HG03060 (cell line): ENCODE data around the gene TCP11.

Experiments used
- ATAC-seq: cut with Tn5 transposase; IDR thresholded peaks from one replicate; pipeline ENCODE4 v1.9.1; 2021; ENCODE audit warnings: low read depth, moderate number of reproducible peaks; ENCODE audit not compliant: unreplicated experiment

Gene TCP11

GRCh38 chr6:35173427-35174087 is 32.4 kb upstream of the TCP11 start:
- ATAC-seq: no peak

DNA sequence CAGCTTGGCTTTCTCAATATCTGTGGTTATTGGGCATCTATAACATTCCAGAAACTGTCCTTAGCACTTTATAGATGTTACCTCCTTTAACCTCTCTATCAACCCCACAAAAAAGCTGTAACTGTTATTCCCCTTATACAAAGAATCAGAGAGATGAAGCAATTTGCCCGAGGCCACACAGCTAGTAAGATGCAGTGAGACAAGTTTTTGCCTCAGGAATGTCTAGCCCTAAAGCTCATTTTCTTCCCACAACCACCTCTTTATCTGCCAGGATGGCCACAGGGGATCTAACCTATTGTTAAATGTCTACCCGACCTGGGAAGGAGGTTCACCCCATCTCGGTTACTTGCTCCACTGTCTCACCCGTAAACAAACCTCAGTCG is 31.9 kb upstream of the TCP11 start:
- ATAC-seq: no peak

GRCh38 chr6:35170891-35171290 is 29.8 kb upstream of the TCP11 start:
- no peak for ATAC-seq

DNA sequence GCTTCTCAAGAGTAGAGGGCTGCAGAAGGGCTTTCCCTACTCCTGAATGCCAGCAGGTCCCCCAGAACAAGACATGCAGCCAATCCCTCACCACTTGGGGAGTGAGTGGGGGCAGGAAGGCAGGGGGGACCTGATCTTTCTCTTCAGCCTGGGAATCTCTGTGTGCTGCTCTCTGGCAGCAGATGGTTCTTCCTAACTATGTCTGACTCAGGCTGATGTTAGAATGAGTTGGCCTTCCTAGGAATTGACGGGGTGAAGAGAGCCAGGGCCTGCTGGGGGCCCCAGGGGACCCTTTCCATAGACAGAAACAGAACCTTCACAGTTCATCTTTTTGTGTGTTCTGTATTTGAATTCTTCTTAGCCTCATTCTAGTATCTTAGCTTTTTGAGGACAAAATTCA is 29.0 kb upstream of the TCP11 start:
- ATAC-seq: no peak

DNA sequence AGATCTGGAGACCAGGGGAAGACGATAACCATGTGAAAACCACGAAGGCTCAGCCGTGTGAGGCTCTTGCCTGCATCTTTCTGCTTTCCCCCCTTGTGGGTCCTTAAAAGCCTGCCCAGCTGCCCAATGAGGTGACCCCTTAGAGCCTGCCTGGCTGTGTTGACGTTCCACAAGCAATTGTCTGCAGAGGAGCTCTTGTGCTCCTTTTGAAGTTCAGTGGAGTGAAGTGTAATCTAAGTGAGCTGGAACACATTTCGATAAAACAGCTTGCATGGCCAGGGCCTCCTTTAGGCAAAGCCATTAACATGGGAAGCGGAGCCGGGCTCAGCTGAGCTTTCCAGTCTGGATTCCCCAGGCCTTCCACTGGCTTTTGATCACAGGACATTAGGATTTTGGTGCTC is 27.3 kb upstream of the TCP11 start:
- no peak for ATAC-seq

DNA sequence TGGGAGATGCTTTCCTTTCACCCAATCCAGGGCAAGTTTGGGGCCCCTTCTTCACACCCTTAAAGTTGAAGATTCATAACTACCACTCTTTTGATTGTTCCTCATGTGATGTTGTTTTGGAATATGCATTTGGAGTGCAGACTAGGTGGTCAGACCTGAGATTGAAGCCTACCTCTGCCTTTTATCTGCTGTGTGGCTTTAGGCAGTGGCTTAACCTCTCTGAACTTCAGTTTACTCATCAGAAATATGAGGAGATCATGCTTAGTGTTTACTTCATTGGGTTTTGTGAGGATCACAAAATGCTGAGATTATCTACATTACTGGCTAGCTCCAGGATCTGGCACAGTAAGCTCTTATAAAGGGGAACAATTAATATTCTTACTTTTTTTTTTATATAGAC is 26.4 kb upstream of the TCP11 start:
- no peak for ATAC-seq

DNA sequence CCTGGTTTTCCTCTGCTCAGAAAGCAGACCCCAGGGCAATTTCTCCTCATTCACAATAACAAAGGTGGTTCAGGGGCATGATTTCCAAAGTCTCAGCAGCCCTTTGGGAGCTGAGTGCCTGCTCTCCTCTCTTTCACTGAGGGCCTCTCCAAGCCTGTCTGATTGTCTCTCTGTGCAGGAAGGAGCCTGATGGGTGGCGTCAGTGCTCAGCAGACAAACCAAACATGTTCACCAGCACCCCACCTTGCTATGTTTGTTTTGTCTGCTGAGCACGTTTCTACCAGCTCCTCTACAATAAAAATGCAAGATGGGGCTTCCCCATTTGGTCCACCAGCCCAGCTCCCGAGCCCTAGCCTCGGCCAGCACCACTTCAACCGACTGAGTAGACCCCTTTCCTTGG is 25.4 kb upstream of the TCP11 start:
- ATAC-seq: no peak

DNA sequence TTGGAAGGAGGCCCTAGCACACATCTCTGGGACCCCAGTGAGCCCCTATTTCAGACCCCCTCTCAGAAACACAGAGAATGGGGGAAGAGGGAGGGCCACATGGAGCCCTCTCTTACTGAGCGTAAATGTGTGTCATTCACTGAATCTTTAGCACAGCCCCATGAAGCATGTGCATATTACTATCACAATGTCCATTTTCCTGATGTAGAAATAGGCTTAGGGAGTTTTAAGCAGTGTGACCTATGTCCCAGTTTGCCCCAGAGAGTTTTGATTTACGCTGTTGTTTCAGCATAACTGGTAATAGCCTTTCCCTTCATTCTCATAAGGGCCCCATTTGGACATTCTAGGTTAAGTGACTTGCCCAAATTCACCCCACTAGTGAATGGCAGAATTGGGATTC is 25.0 kb upstream of the TCP11 start:
- no peak for ATAC-seq

GRCh38 chr6:35165630-35166071 is 24.5 kb upstream of the TCP11 start:
- no peak for ATAC-seq

DNA sequence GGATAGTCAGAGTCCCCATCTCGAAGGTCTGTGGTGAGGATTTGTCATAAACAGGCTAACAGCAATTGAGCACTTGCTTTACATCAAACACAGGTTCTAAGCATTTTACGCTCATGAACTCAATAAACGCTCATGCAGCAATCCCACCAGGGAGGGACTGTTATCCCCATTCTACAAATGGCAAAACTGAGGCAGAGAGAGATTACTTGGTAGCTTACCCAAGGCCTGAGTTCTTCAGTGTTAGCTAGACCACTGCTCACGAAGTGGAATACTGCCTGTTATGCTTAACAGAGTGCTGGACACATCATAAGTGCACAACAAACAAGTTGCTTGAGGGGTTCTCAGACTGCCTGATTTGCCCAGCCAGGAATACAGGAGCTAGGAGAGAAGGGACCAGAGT is 23.7 kb upstream of the TCP11 start:
- no peak for ATAC-seq

DNA sequence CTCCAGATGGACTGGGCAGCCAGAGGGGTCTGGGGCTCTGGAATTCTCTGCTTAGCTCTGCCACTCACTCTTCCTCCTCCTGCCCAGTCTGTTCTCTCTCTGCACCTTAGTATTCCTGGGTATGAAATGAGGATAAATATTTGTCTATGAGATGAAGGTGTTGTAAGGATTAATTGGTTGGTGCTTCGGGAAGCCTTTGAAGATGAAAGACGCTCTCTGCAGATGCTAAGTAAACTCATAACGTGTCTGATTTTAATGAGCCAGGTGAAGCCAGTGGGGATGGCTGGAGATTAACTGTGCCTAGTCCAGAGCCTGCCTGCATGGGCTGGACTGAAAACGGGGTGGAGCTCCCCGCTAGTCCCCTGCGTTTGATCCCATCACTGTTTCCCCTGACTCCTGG is 23.1 kb upstream of the TCP11 start:
- ATAC-seq: no peak

DNA sequence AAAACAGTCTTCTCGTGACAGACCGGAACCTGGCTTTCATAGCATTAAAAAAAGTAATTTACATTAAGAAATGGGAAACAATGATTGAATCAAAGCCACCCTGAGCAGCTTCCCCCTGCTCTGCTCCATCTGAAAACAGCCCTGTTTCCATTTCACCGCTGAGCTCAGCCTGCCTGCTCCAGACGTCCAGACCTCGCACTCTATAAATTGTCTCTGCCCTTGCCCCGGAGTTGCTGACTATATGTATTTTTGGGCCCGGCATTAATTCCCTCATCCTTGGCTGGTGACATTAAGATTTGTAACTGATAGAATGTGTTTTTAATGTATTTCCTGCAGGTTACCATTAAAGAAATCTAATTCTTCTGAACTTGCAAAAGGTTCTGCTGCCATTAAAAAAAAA is 22.7 kb upstream of the TCP11 start:
- no peak for ATAC-seq

DNA sequence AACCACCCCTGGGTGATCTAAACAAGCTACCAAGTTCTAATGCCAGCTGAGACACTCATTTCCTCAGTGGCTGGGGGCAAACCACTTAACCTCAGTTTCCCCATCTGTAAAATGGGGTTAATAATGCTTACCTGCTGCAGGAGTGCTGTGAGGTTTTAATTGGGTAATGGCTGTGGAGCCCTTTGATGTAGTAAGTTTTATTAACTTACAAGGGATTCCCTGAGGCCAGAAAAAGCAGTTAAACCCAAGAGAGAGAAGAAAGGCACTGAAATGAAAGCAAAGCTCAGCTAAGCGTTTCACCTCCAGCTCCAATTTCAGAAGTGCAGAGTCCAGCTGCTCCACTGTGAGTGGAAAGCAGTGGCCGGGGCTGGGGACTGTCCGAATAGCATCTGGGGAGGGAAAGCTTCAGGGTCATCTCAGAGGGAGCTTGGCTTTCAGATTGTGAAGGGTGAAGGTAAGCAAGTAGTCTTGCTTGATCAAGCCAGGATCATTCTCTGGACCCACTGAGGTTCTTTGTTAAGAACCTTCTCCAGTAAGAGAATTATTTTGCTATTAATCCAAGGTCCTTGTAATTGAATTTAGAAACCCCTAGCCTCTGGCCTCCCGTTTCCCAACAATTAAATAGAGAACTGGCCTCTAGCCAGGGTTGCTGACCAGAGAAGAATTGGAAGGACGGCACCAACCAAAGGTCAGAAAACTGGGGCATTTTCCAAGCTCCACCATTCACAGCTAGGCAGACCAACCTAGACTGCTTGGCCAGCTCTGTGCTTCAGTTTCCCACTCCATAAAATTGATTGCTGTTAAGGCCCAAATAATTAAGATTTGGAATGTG is 20.9 kb upstream of the TCP11 start:
- ATAC-seq: no peak

DNA sequence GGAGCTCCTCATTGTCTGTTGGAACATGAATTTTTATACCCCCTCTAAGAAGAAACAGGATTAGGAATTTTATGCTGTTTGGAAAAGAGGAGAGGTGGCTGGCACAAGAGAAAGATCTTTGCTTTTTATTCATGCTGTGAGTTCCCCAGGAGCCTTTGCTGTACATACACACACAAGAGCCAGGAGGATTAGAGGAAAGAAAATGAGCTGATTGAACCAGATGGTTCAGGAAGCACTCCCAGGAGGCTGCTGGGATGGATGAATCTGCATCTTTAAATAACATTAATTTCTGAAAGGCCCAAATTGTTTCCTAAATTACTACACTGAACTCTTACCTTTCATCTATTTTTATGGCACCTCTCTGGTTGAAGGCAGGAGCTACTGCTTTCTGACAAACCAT is 20.1 kb upstream of the TCP11 start:
- ATAC-seq: no peak

DNA sequence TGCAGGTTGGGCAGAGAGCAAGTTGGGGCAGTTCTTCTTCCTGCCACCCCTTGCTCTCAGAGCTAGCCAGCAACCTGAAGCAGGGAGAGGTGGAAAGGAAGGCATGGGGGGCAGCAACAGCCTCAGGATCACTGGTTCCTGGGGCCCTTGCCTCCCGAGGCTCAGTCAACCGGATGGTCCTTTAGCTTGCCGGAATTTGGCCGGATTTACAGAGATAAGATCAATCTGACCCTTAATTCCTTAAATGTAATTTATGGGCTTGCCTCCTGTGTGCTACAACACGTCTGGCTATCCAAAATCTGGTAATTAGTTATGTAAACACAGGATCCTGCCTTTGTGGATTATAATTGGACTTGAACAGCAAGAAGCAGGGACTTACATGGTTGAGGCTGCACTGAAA is 19.5 kb upstream of the TCP11 start:
- ATAC-seq: no peak

GRCh38 chr6:35158520-35158919 is 17.4 kb upstream of the TCP11 start:
- ATAC-seq: no peak

DNA sequence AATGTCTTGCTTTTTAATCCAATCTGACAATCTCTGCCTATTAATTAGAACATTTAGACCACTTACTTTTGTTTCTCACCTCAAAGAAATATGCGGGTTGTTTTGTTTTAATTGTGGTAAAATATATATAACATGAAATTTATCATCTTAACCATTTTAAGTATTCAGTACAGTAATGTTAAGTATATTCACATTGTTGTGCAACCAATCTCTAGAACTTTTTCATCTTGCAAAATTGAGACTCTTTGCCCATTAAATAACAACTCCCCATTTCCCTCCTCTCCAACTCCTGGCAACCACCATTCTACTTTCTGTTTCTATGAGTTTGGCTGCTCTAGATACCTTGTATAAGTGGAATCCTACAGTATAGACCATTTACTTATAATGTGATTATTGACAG is 13.8 kb upstream of the TCP11 start:
- ATAC-seq: no peak

- ATAC-seq: no peak
Observed at GRCh38 chr6:35154262-35154661, 13.1 kb upstream of the TCP11 start.

DNA sequence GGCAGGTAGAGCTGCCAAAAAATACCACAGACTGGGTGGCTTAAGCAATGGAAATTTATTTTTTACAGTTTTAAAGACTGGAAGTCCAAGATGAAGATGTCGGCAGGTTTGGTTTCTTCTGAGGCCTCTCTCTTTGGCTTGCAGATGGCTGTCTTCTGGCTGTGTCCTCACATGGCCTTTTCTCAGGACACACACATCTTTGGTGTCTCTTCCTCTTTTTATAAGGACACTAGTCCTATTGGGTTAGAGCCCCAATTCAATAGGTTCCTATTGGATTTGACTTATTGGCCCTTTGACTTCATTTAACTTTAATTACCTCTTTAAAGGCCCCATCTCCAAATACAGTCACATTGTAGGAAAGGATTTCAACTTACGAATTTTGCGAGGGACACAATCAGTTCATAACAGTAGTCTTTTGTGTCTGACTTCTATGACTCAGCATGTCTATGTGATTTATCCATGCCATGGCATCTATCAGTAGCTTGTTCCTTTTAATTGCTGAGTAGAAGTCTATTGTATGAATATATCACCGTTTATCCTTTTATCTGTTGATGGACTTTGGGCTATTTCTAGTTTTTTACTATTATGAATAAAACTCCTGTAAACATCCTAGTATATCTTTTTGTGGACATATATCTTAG is 11.0 kb upstream of the TCP11 start:
- no peak for ATAC-seq

- no peak for ATAC-seq
Observed at GRCh38 chr6:35151466-35151865, 10.3 kb upstream of the TCP11 start.

DNA sequence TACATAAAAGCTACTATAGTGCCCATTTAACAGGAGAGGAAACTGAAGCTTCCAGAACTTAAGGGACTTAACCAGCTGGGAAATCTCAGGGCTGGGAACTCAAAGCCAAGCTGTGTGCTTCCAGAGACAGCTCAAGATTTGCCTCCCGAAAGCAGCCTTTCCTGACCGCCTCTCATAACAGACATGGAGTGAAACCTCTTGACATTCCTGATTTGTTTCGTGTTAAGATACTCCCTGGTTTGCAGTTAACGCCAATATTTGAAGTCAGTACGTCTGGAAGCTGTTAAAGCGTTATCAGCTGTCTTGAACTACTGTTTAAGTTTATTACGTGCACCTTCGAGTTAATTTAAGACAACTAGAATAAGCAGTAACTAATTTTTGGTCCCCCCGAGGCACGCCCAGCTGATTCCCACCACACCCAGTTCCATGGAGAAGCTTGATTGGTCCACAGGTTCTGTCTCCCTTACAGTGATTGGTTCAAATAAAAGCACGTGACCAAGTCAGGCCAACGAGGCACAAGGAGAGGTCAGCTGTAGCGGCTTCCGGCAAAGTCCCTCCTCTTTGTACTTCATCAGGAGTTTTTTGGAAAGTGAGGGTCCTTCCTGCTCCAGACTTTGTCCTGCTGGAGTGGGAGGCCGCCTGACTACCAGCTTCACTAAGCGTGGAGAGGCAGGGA is 8.9 kb upstream of the TCP11 start:
- ATAC-seq: no peak
